DOHH2 (cell line): Measurements from ENCODE around the gene MVP.

Experiments
- EZH2phosphoT487 ChIP-seq: fragments of 200-600 bp; sonication (generic); IDR thresholded peaks from 2 replicates; pipeline ENCODE4 v1.6.1; 2017; ENCODE audit warnings: borderline replicate concordance, mild to moderate bottlenecking, antibody characterized with exemption, low read length, moderate library complexity, mixed read lengths
- TF ChIP-seq, protein P1 (sequence below): fragments of 200-600 bp; sonication (generic); IDR thresholded peaks from one replicate; pipeline ENCODE4 v1.5.1; 2014; ENCODE audit warnings: antibody characterized with exemption, mild to moderate bottlenecking, low read depth, low read length; ENCODE audit not compliant: poor library complexity, severe bottlenecking

DNA sequence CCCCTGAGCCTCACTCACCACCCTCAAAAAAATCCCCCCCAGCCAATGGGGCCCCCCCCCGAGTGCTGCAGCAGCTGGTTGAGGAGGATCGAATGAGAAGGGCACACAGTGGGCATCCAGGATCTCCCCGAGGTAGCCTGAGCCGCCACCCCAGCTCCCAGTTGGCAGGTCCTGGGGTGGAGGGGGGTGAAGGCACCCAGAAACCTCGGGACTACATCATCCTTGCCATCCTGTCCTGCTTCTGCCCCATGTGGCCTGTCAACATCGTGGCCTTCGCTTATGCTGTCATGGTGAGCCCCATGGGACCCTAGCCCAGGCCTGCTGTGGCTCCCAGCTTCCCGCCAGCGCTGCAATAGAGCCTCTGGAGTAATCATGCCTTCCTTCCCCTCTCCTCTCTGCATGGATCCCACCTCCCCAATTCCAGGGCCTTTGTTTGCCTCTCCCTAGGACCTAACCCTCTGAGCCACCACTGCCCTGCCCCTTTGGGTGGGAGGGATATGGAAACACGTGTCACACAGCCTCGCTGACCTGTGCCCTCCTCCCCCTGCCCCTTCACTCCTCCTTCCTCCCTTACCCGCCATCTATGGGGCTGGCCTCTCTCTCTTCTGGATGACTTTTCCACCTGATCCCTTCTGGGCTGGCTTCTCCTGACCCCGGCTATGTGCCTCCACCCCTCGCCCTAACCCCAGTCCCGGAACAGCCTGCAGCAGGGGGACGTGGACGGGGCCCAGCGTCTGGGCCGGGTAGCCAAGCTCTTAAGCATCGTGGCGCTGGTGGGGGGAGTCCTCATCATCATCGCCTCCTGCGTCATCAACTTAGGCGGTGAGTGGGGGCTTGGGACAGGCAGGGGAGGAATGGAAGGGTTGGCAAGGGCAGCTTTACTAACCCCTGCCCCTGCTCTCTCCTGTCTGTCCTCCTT is 6.4 kb upstream of the MVP start:
- TF ChIP-seq, protein P1, sequence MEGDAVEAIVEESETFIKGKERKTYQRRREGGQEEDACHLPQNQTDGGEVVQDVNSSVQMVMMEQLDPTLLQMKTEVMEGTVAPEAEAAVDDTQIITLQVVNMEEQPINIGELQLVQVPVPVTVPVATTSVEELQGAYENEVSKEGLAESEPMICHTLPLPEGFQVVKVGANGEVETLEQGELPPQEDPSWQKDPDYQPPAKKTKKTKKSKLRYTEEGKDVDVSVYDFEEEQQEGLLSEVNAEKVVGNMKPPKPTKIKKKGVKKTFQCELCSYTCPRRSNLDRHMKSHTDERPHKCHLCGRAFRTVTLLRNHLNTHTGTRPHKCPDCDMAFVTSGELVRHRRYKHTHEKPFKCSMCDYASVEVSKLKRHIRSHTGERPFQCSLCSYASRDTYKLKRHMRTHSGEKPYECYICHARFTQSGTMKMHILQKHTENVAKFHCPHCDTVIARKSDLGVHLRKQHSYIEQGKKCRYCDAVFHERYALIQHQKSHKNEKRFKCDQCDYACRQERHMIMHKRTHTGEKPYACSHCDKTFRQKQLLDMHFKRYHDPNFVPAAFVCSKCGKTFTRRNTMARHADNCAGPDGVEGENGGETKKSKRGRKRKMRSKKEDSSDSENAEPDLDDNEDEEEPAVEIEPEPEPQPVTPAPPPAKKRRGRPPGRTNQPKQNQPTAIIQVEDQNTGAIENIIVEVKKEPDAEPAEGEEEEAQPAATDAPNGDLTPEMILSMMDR: no peak
- TF ChIP-seq EZH2phosphoT487: no peak
